ENCODE data around the gene LMO7. TPM values are rescaled to one million over a fixed set of nuclear protein-coding genes. Genes with fewer than 3 reads are reported as not detected.

LMO7 gene
- total and polyA plus RNA-seq, 8 donors: 17.1 to 214 (median 72.4) TPM

GRCh38 chr13:75861786-75862185 is 225.7 kb downstream of the LMO7 start:
- Histone ChIP-seq H3K9me3 (no peaks in the 10 kb centered on the region), H3K4me3 (no peak overlapping the region), H3K27me3 (no peaks in the 10 kb centered on the region), H3K4me1 (no peaks in the 10 kb centered on the region), H3K36me3 (peaks cover 4 to 22% (median 13%) of the 10 kb centered on the region in 4 donors), H3K27ac (no peak overlapping the region)
- TF ChIP-seq, protein P1, sequence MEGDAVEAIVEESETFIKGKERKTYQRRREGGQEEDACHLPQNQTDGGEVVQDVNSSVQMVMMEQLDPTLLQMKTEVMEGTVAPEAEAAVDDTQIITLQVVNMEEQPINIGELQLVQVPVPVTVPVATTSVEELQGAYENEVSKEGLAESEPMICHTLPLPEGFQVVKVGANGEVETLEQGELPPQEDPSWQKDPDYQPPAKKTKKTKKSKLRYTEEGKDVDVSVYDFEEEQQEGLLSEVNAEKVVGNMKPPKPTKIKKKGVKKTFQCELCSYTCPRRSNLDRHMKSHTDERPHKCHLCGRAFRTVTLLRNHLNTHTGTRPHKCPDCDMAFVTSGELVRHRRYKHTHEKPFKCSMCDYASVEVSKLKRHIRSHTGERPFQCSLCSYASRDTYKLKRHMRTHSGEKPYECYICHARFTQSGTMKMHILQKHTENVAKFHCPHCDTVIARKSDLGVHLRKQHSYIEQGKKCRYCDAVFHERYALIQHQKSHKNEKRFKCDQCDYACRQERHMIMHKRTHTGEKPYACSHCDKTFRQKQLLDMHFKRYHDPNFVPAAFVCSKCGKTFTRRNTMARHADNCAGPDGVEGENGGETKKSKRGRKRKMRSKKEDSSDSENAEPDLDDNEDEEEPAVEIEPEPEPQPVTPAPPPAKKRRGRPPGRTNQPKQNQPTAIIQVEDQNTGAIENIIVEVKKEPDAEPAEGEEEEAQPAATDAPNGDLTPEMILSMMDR (IDR thresholded peaks at IDR 0.05): no peak
- TF ChIP-seq EP300 (IDR thresholded peaks at IDR 0.05) (no peak), POLR2AphosphoS5 (IDR thresholded peaks at IDR 0.05) (no peak), POLR2A (IDR thresholded peaks at IDR 0.05) (no peak)
- DNase-seq: no peak
- intact Hi-C loops (cut with DNase I; ENCODE audit: low total_unique reads): loop anchor here (10.0 kb wide), 1 partner anchor 167 kb away; no protein-coding TSS in a partner anchor

DNA sequence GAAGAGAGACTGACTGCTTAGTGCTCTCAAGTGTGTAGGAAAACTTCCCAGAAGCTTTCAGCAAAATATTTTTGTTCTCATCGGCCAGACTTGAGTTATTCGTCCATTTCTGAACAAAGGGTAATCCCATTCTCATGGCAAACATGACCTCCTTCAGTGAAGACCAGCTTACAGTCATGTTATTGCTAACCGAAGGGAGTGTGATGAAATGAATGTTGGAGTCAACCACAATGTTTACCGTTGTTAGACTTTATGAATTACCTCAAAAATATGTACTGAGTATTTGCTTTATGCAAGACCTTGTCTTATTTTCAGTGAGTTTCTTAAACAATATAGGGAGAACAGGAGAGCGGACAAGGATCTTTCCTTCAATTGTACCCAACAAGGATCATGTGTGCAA is 228.6 kb downstream of the LMO7 start:
- H3K27me3 ChIP-seq: no peaks in the 10 kb centered on the region
- 71 to 81% (median 76%) methylated on average over 5 of the region's 5 CpGs for WGBS, 5 donors
- intact Hi-C loops (cut with DNase I; ENCODE audit: low total_unique reads): loop anchor here (10.0 kb wide), 1 partner anchor 170 kb away; no protein-coding TSS in a partner anchor

GRCh38 chr13:75867379-75868117 is 231.4 kb downstream of the LMO7 start:
- H3K4me1 ChIP-seq: peaks cover 0 to 6% (median 0%) of the 10 kb centered on the region in 4 donors
- no peak overlapping the region for H3K27ac ChIP-seq
- no peaks in the 10 kb centered on the region for H3K27me3 ChIP-seq
- H3K9me3 ChIP-seq: no peaks in the 10 kb centered on the region
- intact Hi-C loops (cut with DNase I; ENCODE audit: low total_unique reads): loop anchor here (10.0 kb wide), 1 partner anchor 173 kb away; no protein-coding TSS in a partner anchor
- H3K4me3 ChIP-seq: no peak overlapping the region
- H3K36me3 ChIP-seq: no peaks in the 10 kb centered on the region
- 78 to 82% (median 81%) methylated on average over 9 of the region's 9 CpGs for WGBS, 5 donors
- TF ChIP-seq, protein P1 (IDR thresholded peaks at IDR 0.05): no peak
- TF ChIP-seq EP300 (IDR thresholded peaks at IDR 0.05): no peak
- no peak for TF ChIP-seq POLR2AphosphoS5 (IDR thresholded peaks at IDR 0.05)
- no peak for TF ChIP-seq POLR2A (IDR thresholded peaks at IDR 0.05)
- DNase-seq: no peak

More for the DNA sequence above, 228.6 kb downstream of the LMO7 start:
- Histone ChIP-seq H3K9me3 (no peaks in the 10 kb centered on the region), H3K36me3 (peaks cover 0 to 7% (median 2%) of the 10 kb centered on the region in 4 donors), H3K4me3 (no peak overlapping the region), H3K4me1 (no peaks in the 10 kb centered on the region), H3K27ac (no peak overlapping the region)
- DNase-seq: no peak
- TF ChIP-seq, protein P1 (IDR thresholded peaks at IDR 0.05): no peak
- no peak for TF ChIP-seq POLR2A (IDR thresholded peaks at IDR 0.05)
- TF ChIP-seq POLR2AphosphoS5 (IDR thresholded peaks at IDR 0.05): no peak
- no peak for TF ChIP-seq EP300 (IDR thresholded peaks at IDR 0.05)

GRCh38 chr13:75869981-75870380 is 233.9 kb downstream of the LMO7 start:
- no peak overlapping the region for H3K27ac ChIP-seq
- no peaks in the 10 kb centered on the region for H3K9me3 ChIP-seq
- intact Hi-C loops (cut with DNase I; ENCODE audit: low total_unique reads): loop anchor here (5.0 to 10.0 kb wide), 3 partner anchors 175 to 1032 kb away; no protein-coding TSS in a partner anchor
- peaks cover 0 to 6% (median 0%) of the 10 kb centered on the region in 4 donors for H3K4me1 ChIP-seq
- H3K4me3 ChIP-seq: no peak overlapping the region
- no peaks in the 10 kb centered on the region for H3K36me3 ChIP-seq
- TF ChIP-seq POLR2AphosphoS5 (IDR thresholded peaks at IDR 0.05) (no peak), EP300 (IDR thresholded peaks at IDR 0.05) (no peak), POLR2A (IDR thresholded peaks at IDR 0.05) (no peak)
- DNase-seq: peak in 1 of 2 donors; percentile 33
- WGBS, 5 donors: 32 to 44% (median 36%) methylated on average over 4 of the region's 4 CpGs
- no peaks in the 10 kb centered on the region for H3K27me3 ChIP-seq

Measured in stomach (tissue), 9 donors.